ENCODE measurements around the gene SERPINA5.
"Not testable (repeated sequence)": the region's sequence is repeated elsewhere in the genome, so short reads cannot be mapped to it uniquely, and the experiment has no call there.

The SERPINA5 gene

GRCh38 chr14:94575730-94576585, 5.3 kb upstream of the SERPINA5 start:
- DNase-seq = no peak

DNA sequence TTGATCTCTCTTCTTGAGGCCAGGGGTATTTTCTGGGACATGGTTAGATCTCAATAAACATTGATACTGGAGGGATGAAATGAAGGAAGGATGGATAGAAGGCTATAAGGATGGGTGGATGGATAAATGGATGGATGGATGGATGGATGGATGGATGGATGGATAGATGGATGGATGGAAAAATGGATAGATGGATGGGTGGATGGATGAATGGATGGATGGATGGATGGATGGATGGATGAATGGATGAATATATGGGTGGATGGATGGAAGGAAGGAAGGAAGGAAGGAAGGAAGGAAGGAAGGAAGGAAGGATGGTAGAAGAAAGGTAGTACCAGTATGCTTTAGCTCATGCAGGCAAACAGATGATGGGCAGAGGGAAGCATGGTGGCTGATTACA, 3.8 kb upstream of the SERPINA5 start:
- DNase-seq = not testable (repeated sequence)

- DNase-seq = no peak
Measured at GRCh38 chr14:94578712-94579111, 2.5 kb upstream of the SERPINA5 start.

DNA sequence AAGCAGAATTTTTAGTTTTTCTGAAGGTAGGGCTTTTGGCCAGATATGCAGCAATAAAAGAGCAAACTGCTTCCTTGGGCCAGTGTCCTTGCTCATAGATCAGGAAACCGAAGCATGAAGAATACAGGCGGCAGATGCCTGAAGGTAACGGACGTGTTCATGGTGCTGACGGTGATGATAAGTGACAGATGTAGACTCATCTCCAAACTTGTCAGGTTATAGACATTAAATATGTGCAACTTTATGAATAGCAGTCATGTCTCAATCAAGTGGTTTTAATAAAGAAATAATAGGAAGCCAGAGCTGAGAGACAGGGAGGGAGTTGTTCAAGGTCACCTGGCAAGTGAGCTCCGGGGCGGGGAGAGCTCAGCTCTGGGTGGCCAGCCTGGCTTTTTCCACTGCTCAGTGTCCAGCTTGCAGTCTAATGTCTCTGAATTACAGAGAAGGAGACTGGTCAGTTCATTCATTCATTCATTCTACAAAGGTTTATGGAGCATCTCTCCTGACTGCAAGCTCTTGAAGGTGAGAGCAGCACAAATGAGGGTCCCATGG, 1.0 kb downstream of the SERPINA5 start:
- no peak for DNase-seq

DNA sequence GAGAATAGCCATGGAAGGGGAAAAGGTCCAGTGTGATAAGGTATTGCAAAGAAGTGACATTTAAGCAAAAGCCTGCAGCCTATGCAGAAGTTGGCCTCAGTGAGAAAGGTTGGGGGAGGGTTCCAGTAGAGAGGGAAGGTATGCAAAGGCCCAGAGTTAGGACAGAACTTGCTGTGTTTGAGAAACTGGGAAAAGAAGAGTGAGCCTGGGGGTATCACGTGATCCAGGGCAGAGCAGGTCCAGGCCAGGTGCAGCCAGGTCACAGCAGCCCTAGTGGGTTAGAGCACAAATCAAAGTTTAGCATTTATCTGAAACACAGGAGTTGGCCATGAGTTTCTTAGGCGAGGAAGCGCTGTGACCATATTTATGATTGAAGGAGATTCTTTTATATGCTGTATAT, 1.6 kb downstream of the SERPINA5 start:
- no peak for DNase-seq

- DNase-seq = no peak
Measured at GRCh38 chr14:94583557-94583956, 2.3 kb downstream of the SERPINA5 start.

DNA sequence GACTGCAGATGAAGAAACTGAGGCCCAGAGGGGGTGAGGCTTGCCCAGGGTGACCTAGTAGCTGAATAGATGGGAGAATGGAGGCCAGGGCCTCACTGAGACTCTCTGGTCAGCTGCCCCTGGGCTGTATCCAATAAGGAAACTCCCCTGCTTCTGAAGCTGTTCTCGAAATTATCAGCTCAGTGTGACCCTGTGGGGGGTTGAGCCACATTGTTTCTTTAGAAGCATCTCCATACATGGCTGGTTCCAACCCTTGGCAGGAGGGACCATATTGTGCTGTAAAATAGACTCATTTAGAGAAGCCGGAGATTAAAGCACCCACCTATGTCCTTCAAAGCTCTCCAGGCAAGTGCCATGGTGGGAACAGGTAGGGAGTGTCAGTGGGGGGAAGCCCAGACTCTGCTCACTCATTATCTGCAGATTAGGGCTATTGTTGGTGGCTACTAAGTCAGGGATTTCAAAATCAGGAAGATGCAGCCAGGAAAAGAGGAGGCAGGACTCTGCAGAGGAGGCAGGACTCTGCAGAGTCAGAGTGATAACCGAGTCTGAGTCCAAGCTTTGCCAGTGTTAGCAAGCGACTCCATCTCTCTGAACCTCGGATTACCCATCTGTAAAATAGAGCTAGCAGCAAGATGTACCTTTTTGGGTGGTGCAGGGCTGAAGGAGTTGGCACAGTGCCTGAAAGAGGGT, 3.5 kb downstream of the SERPINA5 start:
- DNase-seq = no peak

DNA sequence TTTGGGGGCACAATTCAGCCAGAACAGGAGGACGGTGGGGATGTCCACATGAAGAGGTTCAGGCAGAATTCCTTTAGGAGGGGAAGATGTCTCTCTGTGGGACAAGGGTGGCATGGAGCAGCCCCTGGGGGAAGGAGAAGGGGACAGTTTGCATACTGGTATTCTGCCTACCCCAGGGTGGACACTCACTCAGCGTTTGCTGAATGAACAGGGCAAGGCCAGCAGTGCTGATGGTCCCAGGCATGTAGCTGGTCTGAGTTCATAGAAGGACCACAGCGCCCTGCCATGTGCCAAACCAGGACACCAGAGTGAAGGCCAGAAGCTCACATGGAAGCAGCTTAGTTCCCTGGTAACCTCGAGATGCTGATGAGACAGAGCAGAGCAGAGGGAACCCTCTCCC, 5.4 kb downstream of the SERPINA5 start:
- DNase-seq = no peak

- DNase-seq = no peak
Measured at GRCh38 chr14:94588311-94588710, 7.1 kb downstream of the SERPINA5 start.

DNA sequence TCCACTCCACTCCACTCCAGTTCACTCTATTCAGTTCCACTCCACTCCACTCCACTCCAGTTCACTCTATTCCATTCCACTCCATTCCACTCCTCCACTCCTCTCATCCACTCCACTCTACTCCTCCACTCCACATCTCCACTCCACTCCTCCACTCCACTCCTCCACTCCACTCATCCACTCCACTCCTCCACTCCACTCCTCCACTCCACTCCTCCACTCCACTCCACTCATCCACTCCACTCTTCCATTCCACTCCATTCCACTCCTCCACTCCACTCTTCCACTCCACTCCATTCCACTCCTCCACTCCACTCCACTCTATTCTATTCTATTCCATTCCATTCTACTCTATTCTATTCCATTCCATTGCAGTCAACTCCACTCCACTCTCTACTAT, 9.8 kb downstream of the SERPINA5 start:
- no peak for DNase-seq

- no peak for DNase-seq
Measured at GRCh38 chr14:94591871-94592270, 10.6 kb downstream of the SERPINA5 start.

DNA sequence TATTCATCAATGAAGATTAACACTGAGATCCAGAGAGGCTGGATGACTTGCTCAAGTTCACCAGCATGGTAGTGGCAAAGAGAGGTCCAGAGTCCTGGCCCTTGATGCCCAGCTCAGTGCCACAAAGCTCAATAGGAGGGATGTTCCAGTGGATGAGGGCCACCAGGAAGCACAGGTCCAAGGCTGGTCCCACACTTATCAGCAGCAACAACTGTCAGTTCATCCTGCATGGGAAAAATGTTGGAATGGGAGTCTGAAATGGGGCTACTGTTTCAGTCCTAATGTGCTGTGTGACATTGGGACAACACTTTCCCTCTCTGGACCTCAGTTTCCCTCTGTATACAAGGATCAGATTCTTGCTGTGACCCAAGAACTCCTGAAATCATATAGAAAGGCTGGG, 11.2 kb downstream of the SERPINA5 start:
- no peak for DNase-seq

DNA sequence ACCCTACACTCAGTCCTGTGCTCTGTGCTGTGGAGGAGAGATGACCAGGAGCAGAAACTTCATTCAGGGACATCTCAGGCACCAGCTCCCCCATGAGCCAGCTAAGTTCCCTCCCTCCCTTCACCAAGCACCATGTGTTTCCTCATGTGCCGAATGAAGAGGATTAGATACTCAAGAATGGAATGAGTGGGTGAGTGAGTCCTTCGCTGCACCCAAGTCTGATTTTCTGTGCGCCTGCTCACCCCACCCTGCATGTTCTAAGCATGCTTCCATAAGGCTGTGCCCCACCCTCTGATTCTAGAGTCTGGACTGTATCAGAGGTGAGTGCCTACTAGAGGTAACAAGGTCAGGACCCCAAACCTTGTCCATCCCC, 12.1 kb downstream of the SERPINA5 start:
- DNase-seq = no peak

GRCh38 chr14:94593749-94594431, 12.7 kb downstream of the SERPINA5 start:
- no peak for DNase-seq

DNA sequence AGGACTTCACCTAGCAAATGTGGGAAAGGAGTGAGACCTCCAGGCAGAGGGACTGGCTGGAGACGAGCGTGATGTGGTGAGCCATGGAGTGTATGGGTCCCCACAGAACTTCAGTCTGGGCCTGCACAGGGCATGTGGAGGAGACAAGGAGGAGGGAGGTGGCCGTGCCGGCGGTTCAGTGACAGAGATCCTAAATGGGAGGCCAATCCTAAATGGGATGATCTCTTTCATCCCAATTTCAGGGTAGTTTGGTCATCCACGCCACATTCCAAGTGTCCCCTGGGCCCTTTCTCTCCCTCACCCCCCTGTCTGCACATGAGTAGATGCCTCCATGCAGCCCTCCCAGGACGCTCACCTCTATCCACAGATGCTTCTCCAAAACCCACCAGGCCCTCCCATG, 13.2 kb downstream of the SERPINA5 start:
- no peak for DNase-seq

- no peak for DNase-seq
Measured at GRCh38 chr14:94595912-94596311, 14.7 kb downstream of the SERPINA5 start.

- no peak for DNase-seq
Measured at GRCh38 chr14:94596361-94596760, 15.1 kb downstream of the SERPINA5 start.

DNA sequence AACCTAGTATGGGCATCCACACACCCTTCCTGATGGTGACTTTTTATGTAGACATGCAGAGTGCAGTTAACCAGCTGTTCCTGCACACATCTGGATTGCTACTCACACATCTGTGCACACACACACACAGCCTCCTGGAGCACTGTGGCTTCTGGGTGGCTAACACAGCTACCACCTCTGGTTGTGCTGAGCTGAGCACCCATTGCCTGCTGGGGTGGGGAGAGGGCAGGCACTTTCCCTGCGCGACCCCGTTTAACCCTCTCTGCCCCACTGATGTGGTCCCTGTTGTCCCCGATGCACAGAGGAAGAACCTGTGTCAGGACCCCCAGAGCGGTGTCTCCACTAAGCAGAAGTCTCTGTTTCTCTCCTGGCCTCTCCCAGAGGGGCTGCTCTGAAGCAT, 16.6 kb downstream of the SERPINA5 start:
- DNase-seq = no peak

DNA sequence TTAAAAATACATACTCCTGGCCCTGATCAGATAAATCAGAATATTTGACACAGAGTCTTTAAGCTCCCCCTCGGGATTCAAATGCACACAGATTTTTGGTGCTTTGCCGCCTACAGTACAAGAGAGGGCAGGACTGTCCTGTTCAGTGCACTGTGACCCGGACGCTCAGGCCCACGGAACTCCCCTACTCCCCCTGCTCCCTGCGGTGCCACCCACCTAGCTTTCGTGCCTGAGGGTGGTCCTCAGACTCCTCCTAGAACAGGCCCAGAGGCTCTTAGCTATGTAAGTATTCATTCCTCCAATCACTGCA, 17.2 kb downstream of the SERPINA5 start:
- DNase-seq = no peak

DNA sequence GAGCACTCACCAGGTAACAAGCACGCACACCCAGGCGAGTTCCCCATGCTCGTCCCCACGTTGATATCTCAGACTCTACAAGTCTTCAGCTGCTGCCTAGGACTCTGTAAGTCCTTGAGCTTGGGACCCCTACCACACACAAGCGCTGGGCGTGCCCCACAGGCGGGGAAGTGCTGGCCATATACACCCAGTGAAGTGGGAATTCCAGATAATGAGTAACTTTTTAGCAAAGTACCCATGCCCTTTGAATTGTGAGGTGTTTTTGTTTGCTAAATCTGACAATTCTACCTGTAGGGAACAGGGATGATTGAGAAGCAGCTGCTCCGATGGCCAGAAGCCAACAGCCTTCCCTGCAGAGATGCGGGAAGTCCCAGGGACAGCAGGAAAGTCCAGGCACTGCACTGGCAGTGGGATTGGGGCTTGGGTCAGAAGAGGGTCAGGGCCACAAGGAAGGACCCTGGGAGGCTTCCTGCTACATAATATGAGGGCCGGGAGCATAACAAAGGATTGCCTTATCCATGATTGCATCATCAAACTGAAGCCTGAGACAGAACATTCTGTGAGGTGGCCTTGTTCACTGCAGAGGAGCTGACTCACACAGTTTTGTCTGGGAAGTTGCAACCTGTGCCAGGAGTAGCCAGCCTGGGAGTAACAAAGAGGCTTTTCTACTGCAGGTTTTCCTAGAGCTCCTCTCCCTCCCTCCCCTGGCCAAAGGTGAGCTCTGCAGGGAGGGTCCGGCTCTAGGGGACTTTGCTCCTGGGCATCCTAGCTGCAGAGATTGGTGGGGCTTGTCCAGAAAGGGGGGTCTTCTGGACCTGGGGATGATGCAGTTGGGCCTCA, 17.8 kb downstream of the SERPINA5 start:
- no peak for DNase-seq

- DNase-seq = no peak
Measured at GRCh38 chr14:94599656-94600004, 18.4 kb downstream of the SERPINA5 start.

- DNase-seq = no peak
Measured at GRCh38 chr14:94600148-94600545, 18.9 kb downstream of the SERPINA5 start.

DNA sequence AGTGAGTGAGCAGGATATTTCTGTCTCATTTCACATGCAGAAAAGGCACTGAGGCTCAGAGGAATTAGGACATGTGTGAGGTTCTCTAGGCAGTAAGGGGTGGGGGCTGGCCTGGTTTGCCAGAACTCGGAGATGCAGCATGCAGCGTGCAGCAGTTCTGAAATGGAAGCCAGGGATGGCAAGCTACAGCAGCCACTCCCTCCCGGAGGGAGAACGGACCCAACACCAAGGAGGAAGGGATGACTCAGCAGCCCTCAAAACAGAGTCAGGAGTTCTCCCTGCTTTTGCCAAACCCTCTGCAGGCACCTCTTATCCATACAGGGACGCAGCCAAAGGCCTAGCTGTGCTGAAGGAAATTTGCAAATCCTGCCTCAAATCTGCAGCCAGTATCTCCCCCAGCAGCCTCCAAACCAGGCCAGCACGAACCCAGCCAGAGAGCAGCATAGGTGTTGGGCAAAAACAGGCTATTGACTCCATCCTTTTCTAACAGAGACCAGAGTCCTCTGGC, 20.7 kb downstream of the SERPINA5 start:
- no peak for DNase-seq
